Neural cell (in vitro differentiated cells): ENCODE results near the gene OXT. TPM values are rescaled to one million over a fixed set of nuclear protein-coding genes. Genes with fewer than 3 reads are reported as not detected.

Experiments
- H2AFZ ChIP-seq: fragments of 200-600, 300-800 bp; sonication (generic), shearing (Covaris generic); 2 replicates; pipeline ENCODE4 v1.6.0; 2014; ENCODE audit warnings: low read depth, mild to moderate bottlenecking, antibody characterized with exemption, low read length, moderate library complexity
- H3F3A ChIP-seq: fragments of 200-600 bp; shearing (Covaris generic); 2 replicates; pipeline ENCODE4 v1.6.1; 2016; ENCODE audit warnings: mild to moderate bottlenecking, moderate library complexity, mixed read lengths, antibody characterized with exemption, low read length; ENCODE audit not compliant: insufficient read depth, poor library complexity, severe bottlenecking
- H3K27ac ChIP-seq: fragments of 200-600, 300-800 bp; sonication (generic), shearing (Covaris generic); 2 replicates; pipeline ENCODE4 v1.5.1; 2014; ENCODE audit warnings: mild to moderate bottlenecking, low read length, moderate library complexity
- H3K27me3 ChIP-seq: fragments of 300-800, 200-600 bp; sonication (generic), shearing (Covaris generic); 2 replicates; pipeline ENCODE4 v1.6.0; 2014; ENCODE audit warnings: mild to moderate bottlenecking, low read depth, low read length, moderate library complexity; ENCODE audit not compliant: insufficient read depth
- H3K36me3 ChIP-seq: fragments of 300-800, 200-600 bp; sonication (generic), shearing (Covaris generic); 2 replicates; pipeline ENCODE4 v1.5.1; 2014; ENCODE audit warnings: mild to moderate bottlenecking, antibody characterized with exemption, low read length, moderate library complexity; ENCODE audit not compliant: insufficient read depth
- H3K4me2 ChIP-seq: fragments of 300-800, 200-600 bp; sonication (generic), shearing (Covaris generic); 2 replicates; pipeline ENCODE4 v1.6.0; 2014; ENCODE audit warnings: mild to moderate bottlenecking, low read length
- H3K4me3 ChIP-seq: fragments of 300-800, 200-600 bp; sonication (generic), shearing (Covaris generic); 2 replicates; pipeline ENCODE4 v1.5.1; 2014; ENCODE audit warnings: mild to moderate bottlenecking, low read length, moderate library complexity
- H3K79me2 ChIP-seq: fragments of 200-600 bp; shearing (Covaris generic); replicated peaks from 2 replicates; pipeline ENCODE4 v1.6.0; 2014; ENCODE audit warnings: mild to moderate bottlenecking, low read length, moderate library complexity; ENCODE audit not compliant: insufficient read depth
- H3K9ac ChIP-seq: fragments of 300-800, 200-600 bp; sonication (generic), shearing (Covaris generic); 2 replicates; pipeline ENCODE4 v1.6.1; 2016; ENCODE audit warnings: mild to moderate bottlenecking, low read length, mixed read lengths
- H3K9me2 ChIP-seq: fragments of 200-600 bp; shearing (Covaris generic); 2 replicates; pipeline ENCODE4 v1.6.1; 2016; ENCODE audit warnings: mild to moderate bottlenecking, low read length, mixed read lengths; ENCODE audit not compliant: insufficient read depth
- H3K9me3 ChIP-seq: fragments of 200-600, 300-800 bp; sonication (generic), shearing (Covaris generic); 2 replicates; pipeline ENCODE4 v1.6.1; 2016; ENCODE audit warnings: mild to moderate bottlenecking, mixed run types, low read length, moderate library complexity, mixed read lengths
- H4K20me1 ChIP-seq: fragments of 200-600 bp; shearing (Covaris generic); 2 replicates; pipeline ENCODE4 v1.6.1; 2016; ENCODE audit warnings: mild to moderate bottlenecking, mixed run types; ENCODE audit not compliant: insufficient read depth
- CTCF ChIP-seq: fragments of 450-650 bp; IDR thresholded peaks from 2 replicates; pipeline ENCODE4 v1.5.1; 2014; ENCODE audit warnings: antibody characterized with exemption, mild to moderate bottlenecking, moderate library complexity; ENCODE audit not compliant: poor library complexity, severe bottlenecking
- EP300 ChIP-seq: fragments of 450-650 bp; conservative IDR thresholded peaks from 2 replicates; pipeline ENCODE4 v1.6.1; 2014; ENCODE audit warnings: antibody characterized with exemption, mild to moderate bottlenecking, moderate library complexity; ENCODE audit not compliant: poor library complexity, severe bottlenecking
- EZH2 ChIP-seq: fragments of 200-600, 300-800 bp; shearing (Covaris generic), sonication (generic); IDR thresholded peaks from 2 replicates; pipeline ENCODE4 v1.6.1; 2014; ENCODE audit warnings: antibody characterized with exemption, low read length, borderline replicate concordance, mild to moderate bottlenecking; ENCODE audit not compliant: insufficient read depth, poor library complexity, severe bottlenecking
- MXI1 ChIP-seq: fragments of 450-650 bp; conservative IDR thresholded peaks from 2 replicates; pipeline ENCODE4 v1.6.1; 2014; ENCODE audit warnings: antibody characterized with exemption, mild to moderate bottlenecking; ENCODE audit not compliant: poor library complexity, severe bottlenecking
- POLR2AphosphoS5 ChIP-seq: IDR thresholded peaks from 2 replicates; pipeline ENCODE4 v1.6.1; 2012
- RAD21 ChIP-seq: fragments of 450-650 bp; conservative IDR thresholded peaks from 2 replicates; pipeline ENCODE4 v1.6.1; 2014; ENCODE audit warnings: antibody characterized with exemption, mild to moderate bottlenecking, moderate library complexity
- REST ChIP-seq: IDR thresholded peaks from 2 replicates; pipeline ENCODE4 v1.6.1; 2012; ENCODE audit warnings: borderline replicate concordance
- SMC3 ChIP-seq: fragments of 450-650 bp; conservative IDR thresholded peaks from 2 replicates; pipeline ENCODE4 v1.6.1; 2014; ENCODE audit warnings: antibody characterized with exemption, mild to moderate bottlenecking, moderate library complexity; ENCODE audit not compliant: poor library complexity
- TAF1 ChIP-seq: IDR thresholded peaks from 2 replicates; pipeline ENCODE4 v1.6.1; 2012; ENCODE audit warnings: low read depth
- polyA plus RNA-seq: library from polyadenylated mRNA; depleted of rRNA; stranded (reverse); fragments of >200 nt; gene quantifications from 2 replicates; pipeline ENCODE4 v1.2.3, GENCODE V29; 2014

The OXT gene
- polyA plus RNA-seq, 1 donor from 2014 or later = not detected

GRCh38 chr20:3045816-3046676 lies 25.4 kb upstream of the OXT start, which contains the start of gene MRPS26:
TSS of gene MRPS26 (plus strand) at chr20:3046052. CDS start at chr20:3046069, 17 bp downstream.
- no peaks in the 10 kb centered on the region for H3F3A ChIP-seq
- no peaks in the 10 kb centered on the region for H3K27me3 ChIP-seq
- H2AFZ ChIP-seq = peak within 1 kb of the TSS; percentile 53
- peaks cover 6% of the 10 kb centered on the region for H3K79me2 ChIP-seq
- H3K9me2 ChIP-seq = no peaks in the 10 kb centered on the region
- peak within 1 kb of the TSS; percentile 60 for H3K27ac ChIP-seq
- H3K4me3 ChIP-seq = peak within 1 kb of the TSS; percentile 89
- no peaks in the 10 kb centered on the region for H3K9me3 ChIP-seq
- no peaks in the 10 kb centered on the region for H4K20me1 ChIP-seq
- peak within 1 kb of the TSS; percentile 86 for H3K4me2 ChIP-seq
- peak; percentile 27 for TF ChIP-seq REST
- peak; percentile 95 for TF ChIP-seq MXI1
- no peak for TF ChIP-seq EP300
- TF ChIP-seq POLR2AphosphoS5 = peak; percentile 75
- H3K36me3 ChIP-seq = no peaks in the 10 kb centered on the region
- peak within 1 kb of the TSS; percentile 76 for H3K9ac ChIP-seq

GRCh38 chr20:3046677-3047462 lies 24.6 kb upstream of the OXT start:
- Histone ChIP-seq H2AFZ (peak overlapping the region; percentile 27), H3K9ac (peak overlapping the region; percentile 76), H3K4me3 (peak overlapping the region; percentile 89), H3K79me2 (peaks cover 6% of the 10 kb centered on the region), H3K27me3 (no peaks in the 10 kb centered on the region), H3K4me2 (peak overlapping the region; percentile 86), H3K9me3 (no peaks in the 10 kb centered on the region), H3K27ac (peak overlapping the region; percentile 60), H3K36me3 (no peaks in the 10 kb centered on the region), H3K9me2 (no peaks in the 10 kb centered on the region), H4K20me1 (no peaks in the 10 kb centered on the region), H3F3A (no peaks in the 10 kb centered on the region)
- TF ChIP-seq MXI1 (no peak), REST (no peak), EP300 (no peak), SMC3 (no peak), POLR2AphosphoS5 (no peak), RAD21 (no peak), EZH2 (no peak), CTCF (no peak), TAF1 (no peak)
